GM21423 (cell line): ENCODE results near the gene PRODH2.

Source experiments
- ATAC-seq: cut with Tn5 transposase; IDR thresholded peaks from one replicate; pipeline ENCODE4 v1.9.1; 2021; ENCODE audit warnings: mild to moderate bottlenecking, moderate library complexity; ENCODE audit not compliant: unreplicated experiment

PRODH2 gene, protein sequence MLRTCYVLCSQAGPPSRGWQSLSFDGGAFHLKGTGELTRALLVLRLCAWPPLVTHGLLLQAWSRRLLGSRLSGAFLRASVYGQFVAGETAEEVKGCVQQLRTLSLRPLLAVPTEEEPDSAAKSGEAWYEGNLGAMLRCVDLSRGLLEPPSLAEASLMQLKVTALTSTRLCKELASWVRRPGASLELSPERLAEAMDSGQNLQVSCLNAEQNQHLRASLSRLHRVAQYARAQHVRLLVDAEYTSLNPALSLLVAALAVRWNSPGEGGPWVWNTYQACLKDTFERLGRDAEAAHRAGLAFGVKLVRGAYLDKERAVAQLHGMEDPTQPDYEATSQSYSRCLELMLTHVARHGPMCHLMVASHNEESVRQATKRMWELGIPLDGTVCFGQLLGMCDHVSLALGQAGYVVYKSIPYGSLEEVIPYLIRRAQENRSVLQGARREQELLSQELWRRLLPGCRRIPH

DNA sequence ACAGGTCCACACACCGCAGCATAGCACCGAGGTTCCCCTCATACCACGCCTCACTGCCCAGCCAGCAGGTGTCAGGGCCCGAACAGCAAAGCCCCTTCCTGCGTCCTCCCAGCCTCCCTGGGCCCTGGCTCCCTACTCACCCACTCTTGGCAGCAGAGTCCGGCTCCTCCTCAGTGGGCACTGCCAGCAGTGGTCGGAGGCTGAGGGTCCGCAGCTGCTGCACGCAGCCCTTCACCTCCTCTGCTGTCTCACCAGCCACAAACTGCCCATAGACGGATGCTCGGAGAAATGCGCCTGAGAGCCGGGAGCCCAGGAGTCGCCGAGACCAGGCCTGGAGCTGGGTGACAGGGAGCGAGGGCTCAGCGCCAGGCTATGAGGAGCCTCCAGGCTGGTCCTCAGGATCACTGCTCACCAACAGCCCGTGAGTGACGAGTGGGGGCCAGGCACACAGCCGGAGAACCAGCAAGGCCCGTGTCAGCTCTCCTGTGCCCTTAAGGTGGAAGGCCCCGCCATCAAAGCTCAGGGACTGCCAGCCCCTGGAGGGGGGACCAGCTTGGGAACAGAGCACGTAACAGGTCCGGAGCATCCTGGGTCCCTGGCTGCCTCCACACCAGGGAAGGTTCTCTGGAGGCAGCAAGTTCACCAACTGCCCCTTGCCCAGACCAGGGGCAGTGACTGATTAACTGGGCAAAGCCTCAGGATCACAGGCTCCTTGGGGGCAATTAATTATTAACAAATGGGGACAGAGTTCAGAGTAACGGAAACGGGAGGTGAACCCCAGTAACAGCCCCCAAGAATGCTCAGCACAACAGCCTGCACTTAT is at the start of gene PRODH2:
PRODH2 (minus strand) TSS at position 626 of the 823 bp plus-strand sequence; CDS start at position 586, 40 bp downstream.
- ATAC-seq = no peak

DNA sequence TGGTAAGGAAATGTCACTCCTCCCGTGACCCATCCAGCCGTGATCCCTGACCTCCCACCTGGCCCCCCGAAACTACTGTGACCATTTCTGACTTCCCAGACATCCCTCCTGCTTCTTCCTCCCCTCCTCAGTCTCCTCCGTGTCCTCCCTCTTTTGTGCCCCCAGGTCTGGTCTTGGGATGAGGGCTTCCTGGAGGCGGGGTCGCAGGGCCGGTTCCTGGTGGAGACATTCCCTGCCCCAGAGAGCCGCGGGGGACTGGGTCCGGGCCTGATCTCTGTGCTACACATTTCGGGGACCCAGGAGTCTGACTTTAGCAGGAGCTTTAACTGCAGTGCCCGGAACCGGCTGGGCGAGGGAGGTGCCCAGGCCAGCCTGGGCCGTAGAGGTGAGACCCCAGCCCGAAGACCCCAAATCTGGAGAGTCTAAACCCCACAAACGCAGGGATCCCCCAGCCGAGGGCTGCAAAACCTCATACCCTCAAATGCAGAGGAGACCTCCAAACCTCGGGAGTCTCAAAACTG is 49.1 kb upstream of the PRODH2 start:
- ATAC-seq = no peak

DNA sequence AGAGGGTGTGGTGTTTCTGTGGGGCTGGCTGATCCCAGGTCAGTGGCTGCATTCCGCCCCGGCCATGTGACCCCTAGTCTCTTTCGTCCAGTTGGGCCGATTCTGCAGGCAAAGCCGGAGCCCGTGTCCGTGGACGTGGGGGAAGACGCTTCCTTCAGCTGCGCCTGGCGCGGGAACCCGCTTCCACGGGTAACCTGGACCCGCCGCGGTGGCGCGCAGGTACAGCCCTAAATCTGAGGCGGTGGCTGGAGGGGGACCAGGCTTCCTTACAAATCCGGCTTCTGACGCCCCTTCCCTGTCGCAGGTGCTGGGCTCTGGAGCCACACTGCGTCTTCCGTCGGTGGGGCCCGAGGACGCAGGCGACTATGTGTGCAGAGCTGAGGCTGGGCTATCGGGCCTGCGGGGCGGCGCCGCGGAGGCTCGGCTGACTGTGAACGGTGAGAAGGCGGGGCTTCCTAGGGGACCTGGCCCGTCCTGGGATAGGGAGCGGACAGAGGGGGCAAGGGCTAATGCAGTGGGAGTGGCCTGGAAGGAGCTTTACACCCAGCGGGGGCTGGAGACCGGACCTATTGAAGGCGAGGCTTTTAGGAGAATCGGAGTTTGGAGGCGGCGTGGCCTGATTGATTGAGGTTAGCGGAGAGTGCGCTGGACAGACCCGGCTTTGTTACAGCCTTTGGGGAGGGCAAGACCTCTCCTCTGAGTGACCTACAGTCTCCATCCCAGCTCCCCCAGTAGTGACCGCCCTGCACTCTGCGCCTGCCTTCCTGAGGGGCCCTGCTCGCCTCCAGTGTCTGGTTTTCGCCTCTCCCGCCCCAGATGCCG is 48.4 kb upstream of the PRODH2 start:
- ATAC-seq = no peak

DNA sequence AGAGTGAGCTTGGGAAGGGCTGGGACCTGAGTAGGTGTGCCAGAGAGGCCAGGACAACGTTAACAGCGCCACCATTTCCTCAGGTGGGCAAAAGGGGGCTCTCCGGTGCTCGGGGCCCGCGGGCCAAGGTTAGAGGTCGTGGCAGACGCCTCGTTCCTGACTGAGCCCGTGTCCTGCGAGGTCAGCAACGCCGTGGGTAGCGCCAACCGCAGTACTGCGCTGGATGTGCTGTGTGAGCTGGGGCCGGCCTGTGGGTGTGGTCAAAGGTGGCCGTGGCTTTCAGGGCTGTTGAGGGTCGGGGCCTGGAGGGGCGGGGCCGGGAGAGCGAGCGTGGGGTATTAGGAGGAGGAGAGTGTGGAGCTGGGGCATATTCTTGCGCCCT is 47.8 kb upstream of the PRODH2 start:
- ATAC-seq = no peak

DNA sequence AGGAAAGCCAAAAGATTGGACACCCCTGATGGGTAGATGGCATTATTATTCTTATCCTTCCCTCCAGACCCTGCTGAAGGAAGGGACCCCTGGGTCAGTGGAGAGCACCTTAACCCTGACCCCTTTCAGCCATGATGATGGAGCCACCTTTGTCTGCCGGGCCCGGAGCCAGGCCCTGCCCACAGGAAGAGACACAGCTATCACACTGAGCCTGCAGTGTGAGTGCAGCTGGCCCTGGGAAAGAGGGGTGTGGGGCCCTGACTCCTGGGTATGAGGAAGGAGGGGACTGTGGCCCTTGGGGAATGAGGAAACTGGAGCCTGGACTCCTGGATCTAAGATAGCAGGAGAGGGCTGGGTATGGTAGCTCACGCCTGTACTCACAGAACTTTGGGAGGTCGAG is 46.8 kb upstream of the PRODH2 start:
- ATAC-seq = no peak

DNA sequence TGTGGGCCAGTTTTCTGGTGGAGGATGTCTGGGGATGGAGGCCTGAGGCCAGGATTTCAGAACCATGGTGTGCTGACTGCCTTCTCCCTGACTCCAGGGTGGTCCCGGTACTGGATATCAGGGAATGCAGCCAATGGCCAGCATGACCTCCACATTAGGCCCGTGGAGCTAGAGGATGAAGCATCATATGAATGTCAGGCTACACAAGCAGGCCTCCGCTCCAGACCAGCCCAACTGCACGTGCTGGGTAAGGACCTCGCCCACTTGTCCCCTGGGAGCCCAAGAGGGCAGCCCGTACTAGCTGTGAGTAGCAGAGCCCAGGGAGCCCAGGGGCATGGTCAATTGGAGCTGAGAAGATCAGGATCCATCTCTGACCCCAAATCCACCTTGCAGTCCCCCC is 45.7 kb upstream of the PRODH2 start:
- ATAC-seq = no peak

GRCh38 chr19:35856546-35857149 is 44.0 kb upstream of the PRODH2 start, which contains the start of gene KIRREL2:
TSS of gene KIRREL2 (plus strand) at chr19:35856911. CDS start at chr19:35857120, 209 bp downstream.
- no peak for ATAC-seq

- ATAC-seq = no peak
These were observed 40.6 kb upstream of the PRODH2 start for GRCh38 chr19:35853038-35853756.

- ATAC-seq = no peak
These were observed 39.6 kb upstream of the PRODH2 start, which contains the start of gene NPHS1 for GRCh38 chr19:35852029-35852780. TSS of gene NPHS1 (minus strand) at chr19:35852504. CDS start at chr19:35851837, 667 bp downstream.

DNA sequence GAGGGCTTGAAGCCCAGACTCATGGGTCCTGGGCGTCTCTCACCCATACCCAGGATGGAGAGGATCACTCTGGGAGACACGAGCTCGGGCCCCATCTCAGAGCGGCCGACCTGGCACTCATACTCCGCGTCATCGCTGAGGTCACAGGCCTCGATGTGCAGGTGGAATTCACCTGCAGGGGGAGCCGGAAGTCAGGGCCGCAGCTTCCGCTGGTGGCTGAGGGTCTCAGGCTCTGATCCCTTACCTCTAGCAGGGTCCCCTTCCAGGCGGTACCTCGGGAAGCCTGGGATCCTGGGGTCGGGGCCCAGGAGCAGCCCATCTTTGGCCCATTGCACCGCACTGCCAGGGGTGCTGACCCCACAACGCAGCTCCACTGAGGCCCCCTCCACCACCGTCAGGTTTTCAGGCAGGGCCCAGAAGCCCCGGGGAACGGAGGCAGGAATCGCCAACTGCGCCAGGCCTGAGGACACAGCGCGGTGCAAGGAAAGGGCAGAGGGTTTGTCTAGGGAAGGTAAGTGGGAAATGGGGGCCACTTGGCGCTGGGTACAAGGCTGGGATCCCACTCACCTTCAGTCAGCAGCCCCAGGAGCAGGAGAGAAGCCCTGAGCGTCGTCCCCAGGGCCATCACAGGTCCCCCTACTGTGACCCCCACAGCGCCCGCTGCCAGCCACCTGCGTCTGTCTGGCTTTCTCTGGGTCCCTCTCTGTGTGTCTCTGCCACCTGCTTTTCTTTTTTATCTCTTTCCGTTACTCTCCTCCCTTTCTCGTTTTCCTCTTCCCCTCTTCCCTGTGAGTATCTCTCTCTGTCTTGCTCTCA is 38.8 kb upstream of the PRODH2 start:
- no peak for ATAC-seq

DNA sequence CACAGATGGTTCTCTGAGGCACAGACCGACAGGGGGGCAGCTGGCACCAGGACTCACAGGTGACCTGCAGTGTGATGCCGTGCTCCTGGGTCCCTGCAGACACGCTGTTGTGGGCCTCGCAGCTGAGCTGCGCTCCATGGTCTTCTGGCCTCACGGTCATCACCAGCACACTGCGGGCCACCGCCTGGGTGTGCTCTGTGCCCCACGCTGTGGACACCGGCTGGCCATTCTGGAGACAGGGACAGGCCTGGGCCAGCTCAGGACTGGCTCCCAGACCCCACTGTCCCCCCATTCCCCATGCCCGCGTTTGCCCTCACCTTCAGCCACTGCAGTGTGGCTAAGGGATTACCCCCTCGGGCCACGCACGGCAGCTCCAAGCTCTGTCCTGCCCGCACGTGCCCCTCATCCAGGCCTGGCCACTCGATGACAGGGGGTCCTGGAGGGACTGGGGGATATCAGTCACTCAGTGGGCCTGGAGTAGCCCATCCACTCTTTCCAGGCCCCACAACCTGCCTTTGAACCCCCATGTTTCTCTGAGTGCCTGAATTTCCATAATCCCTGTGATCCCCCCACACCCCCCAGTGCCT is 36.4 kb upstream of the PRODH2 start:
- ATAC-seq = no peak

DNA sequence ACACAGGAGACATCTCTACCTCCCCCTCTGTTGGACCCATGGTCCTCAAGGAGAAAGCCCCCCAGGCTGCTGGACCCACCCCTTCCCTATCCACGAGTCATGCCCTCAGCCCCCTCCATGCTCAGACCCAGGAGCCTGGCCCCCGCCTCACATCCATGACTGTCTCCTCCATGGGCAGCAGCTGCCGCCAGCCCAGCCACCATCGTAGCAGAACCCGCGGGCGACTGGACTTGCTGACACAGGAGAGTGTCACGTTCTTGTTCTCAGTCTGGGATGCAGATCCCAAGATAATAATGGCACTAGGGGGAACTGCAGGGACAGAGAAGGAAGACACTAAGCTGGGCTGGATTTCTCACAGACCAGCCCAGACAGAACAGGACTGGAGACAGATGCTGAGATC is 35.8 kb upstream of the PRODH2 start:
- no peak for ATAC-seq

DNA sequence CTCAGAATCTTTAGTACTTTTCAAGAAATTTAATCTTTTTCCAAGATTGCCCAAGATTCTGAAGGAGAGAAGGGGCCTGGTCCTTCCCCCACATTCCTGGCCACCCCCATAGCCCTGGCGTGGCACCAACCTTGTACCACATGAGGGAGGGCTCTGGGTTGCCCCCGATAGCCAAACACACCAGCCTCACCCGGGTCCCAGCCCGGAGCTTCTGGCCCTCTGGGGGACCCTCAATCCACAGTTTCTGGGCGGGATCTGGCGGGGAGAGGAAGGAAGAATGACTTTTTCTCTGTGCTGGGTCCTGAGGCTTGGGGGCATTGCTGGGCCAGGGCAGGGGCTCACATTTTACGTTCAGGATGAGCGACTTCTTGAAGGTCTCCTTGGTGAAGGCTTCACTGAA is 35.3 kb upstream of the PRODH2 start:
- ATAC-seq = no peak

DNA sequence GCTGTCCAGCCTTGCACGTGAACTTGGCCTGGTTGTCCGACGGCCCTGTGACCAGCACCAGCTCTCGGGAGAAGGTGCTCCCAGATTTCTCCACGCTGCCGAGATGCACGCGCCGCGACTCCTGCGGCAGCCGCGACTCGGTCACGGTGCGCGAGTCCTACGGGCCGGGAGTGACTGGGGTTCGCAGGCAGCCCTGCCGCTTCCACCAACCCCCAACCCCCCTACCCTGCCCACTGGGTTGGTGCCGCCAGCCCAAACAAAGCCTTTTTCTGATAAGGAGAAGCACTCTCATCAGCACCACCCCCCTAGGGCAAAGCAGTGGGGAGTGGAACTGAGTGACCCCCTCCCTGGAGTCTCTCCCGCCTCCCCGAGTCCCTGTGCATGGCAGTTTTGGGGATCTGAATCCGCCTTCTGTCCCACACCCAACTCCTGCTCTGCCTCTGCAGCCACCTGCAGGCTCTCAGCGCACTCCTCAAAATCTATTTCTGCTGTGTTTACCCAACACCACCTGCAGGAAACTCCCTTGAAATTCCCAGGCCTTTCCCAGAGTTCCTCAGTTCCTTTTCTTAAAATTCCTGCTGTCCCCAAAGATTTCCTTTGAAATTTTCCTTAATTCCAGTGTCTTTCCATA is 33.5 kb upstream of the PRODH2 start:
- no peak for ATAC-seq

DNA sequence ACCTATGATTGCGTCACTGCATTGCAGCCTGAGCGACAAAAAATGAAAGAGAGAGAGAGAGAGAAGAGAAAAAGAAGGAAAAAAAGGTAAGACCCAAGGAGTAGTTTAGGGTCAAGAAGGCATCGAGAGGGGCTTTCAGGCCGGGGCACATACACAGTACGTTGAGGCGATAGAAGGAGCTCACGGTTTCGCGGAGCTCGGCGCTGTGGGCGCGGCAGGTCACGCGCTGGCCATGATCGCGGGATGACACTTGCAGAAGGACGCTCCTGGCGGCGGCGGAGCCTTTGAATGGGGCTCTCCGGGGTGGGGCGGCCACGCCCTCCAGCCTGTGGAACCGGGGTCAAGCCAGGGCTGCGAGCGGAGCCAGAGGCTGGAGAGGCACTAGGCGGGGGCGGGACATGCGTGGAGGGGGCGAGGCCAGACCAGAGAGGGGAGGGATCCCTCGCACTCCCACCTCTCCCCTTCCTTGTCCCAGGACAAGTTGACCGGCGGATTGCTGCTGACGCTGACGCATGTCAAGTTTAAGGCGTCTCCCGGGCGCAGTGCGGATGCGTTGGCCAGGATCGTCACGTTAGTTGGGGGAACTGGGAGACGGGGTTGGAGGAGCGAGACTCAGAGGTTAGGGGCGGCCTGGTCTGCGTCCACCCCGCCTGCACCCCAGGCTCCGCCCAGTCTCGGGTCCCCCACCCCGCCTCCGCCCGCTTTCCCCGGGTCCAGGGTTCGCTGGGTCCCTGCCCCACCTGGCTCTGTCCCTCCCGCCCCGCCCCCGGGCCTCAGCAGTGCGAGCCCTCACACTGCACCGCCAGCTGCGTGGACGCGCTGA is 32.8 kb upstream of the PRODH2 start:
- ATAC-seq = no peak

GRCh38 chr19:35844482-35845214 is 32.0 kb upstream of the PRODH2 start:
- ATAC-seq = no peak
